ENCODE data around the gene TIMM13.

TIMM13 gene

DNA sequence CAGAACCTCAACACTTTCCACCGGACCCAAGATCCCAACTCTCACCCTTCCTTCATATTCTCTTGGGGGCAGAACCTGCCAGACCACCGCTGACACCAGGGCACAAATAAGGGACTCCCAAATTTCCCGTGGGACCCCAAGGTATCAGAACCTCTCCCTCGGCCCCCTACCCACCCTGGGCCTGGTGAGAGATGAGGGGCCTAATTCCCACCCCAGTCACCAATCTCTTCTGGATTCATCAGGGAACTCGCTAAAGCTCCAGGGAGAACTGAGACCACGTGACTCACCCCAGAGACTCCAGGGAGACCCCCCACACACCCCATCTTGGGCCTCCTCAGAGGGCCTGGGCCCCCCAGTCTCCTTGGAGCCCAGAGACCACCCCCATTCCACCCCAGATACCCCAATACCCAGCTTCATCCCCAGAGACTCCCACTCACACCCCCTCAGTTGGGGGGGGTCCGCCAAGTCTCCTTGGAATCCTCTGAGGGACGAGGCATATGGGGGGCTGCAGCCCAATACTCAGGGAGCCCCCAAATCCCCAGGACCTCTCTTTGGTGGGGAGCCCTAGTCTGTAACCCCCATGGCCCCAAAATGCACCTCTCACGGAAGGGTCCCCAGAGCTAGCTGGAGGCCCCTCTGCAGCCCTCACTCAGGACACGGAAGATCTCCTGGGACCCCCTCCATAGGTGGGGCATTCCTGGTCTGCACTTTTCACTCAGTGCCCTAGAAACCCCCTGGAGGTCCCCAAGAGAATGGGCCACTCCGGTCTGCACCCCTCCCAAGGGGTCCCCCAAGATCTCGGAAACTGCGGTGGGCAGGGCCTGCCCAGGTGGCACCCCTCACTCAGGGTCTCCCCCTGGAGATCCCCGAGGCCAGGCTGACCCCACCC, 27.8 kb upstream of the TIMM13 start:
- DNase-seq, result no peak

DNA sequence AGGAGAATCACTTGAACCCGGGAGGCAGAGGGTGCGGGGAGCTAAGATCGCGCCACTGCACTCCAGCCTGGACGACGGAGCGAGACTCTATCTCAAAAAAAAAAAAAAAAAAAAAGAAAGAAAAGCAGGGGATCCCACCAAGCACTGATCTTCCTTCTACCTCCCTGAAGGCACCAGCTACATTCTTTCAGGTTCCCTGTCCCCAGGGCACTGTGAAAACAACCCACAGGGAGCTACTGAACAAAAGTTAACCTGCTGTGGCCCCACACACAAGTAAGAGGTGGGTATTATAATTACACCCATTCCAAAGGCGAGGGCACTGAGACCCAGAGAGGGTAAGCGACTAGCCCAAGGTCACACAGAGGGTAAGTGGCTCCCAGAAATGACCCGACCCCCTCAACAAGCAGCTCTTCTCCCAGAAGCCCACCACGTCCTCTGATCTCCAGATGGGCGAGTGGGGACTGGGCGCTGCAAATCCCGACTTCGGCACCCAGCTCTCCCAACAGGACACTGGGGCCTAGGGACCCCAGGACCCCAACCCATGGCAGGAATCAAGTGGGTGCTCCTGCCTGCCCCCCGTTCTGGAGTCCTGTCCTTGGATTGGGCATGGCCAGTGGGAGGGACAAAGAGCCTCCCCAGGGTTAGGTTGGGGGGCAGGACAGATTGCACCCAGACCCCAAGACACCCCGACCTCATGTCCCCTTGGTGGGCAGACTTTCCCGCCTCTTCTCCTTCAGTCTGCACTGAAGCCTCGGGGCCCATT, 27.0 kb upstream of the TIMM13 start:
- no peak for DNase-seq

DNA sequence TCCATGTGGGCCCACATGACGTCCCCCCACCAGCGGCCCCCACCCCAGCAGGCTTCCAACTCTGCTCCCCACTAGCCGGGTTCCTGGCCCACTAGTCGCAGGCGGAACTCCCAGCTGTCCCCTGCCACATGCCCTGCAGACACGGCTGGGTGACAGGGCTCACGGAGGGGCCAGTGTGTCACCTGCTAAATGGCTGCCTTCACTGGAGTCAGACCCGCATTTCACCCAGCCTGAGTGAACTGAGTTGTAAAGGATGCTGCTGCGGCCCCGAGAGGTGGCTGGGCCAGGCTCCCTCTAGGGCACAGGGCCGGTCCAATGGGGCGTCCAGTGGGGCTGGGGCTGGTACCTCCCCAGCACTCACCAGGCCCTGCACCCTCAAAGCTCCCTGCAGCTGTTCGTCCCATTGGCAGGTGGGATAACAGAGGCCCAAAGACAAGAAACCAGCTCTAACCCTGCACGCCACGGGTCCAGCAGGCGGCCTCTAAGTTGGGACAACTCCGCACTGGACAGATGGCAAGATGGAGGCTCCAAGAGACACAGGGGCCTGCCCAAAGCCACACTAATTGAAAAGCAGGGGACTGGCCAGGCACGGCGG, 26.1 kb upstream of the TIMM13 start:
- no peak for DNase-seq

DNA sequence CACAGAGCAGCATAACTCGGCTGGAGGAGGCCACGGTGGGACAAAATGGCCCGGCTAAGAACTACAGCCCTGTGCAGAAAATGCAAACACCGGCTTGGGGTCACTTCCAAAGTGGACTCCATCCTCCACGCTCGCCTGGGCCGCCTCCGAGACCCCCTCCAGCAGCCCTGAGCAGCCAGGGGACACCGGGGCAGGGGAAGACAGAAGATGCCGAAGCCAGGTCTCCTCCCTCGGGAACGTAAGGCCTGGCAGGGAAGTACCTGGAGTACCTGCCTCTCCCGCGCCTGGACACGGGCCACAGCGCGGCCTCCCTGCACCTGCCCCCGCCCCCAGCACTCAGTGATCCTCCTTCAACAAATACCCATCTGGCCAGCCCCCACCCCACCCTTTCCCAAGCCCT, 24.4 kb upstream of the TIMM13 start:
- DNase-seq, result no peak

DNA sequence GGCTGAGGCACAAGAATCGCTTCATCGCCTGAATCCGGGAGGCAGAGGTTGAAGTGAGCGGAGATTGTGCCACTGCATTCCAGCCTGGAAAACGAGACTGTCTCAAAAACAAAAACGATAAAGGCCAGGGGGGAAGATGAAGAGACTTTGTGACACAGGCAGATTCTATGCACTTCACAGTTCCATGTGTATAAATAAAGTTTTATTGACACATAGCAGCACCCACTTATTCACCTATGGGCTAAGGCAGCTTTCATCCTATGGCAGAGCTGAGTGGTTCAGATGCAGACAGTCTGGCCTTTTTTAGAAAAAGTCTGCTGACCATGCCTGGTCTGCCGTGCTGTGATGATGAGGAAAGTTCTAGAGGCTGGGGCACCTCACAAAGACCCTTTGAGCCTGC, 23.8 kb upstream of the TIMM13 start:
- no peak for DNase-seq

DNA sequence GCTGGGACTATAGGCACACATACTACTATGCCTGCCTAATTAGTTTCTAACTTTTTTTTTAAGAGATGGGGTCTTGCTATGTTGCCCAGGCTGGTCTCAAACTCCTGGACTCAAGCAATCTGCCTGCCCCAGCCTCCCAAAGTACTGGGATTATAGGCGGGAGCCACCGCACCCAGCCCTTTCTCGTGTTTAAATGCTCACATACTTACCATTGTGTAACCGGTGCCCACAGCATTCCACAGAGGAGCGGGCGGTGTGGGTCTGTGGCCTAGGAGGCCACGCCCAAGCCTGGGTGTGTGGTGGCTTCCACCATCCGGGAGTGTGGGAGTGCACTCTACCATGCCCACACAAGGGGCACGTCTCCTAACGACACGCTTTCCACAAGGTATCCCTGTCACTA, 21.6 kb upstream of the TIMM13 start:
- DNase-seq, result no peak

DNA sequence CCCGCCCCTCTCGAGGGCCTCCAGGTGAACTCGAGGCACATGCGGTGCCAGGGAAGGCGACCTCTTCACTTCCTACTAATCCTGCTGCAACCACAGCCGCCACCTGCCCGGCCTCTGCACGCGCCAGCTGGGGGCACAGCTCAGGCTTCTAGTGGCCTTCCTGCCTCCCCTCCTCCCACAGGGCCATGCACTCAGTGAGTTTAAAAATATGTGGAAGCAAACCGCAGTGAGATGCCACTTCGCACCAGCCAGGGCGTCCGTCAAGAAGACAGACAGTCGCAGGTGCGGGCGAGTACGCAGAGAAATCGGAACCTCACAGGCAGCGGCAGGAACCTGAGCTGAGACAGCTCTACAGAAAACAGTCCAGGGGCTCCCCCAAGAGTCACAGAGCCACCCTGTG, 19.0 kb upstream of the TIMM13 start:
- DNase-seq, result no peak

DNA sequence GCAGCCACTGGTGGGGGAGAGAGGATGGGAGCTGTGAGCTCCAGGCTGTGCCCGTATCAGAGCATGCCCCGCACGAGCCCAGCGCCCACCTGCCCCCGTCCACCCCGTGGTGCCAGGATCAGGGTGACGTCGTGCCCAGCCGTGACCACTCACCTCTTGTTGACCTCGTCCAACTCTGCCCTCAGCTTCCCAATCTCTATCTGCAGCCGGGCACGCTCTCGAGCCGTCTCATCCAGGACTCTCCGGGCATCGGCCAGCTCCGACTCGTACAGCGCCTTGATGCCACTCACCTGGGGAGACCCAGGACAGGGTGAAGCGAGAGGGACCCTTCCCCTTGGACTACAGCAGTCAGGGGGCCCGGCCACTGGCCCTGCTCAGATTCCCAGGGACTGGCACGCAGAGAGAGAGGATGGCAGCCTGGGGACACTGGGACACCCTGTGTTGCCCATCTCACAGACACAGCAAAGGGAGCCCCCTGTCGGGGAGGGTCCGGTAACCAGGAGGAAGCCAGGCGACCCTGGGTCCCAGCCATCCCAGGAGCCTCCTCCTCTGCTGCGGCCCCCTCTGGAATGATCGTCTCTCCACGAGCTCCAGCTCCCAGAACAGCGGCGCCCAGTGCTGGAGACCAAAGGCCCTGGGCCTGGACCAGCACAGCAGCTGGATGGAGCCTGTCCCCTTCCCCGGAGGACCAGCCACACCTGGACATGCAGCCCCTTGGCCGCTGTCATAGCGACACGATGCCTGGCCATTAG, 17.0 kb upstream of the TIMM13 start:
- DNase-seq, result no peak

DNA sequence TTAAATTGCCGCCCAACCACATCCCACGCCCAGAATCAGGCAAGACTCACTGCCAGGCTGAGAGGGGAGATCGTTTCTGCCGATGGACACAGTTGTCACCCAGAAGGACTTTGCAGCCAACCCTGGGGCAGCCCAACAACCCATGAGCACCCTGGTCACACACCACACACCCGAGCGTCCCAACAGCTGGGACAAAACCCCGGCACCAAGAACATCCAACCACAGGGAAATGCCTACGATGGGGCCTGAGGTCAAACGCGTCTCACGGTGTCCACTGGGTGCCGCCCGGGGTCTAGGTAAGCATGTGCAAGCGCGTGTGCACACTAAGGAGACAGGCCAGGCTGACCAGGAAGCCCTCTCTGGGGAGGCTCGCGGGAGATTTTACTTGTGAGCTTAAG, 16.4 kb upstream of the TIMM13 start:
- DNase-seq, result no peak

DNA sequence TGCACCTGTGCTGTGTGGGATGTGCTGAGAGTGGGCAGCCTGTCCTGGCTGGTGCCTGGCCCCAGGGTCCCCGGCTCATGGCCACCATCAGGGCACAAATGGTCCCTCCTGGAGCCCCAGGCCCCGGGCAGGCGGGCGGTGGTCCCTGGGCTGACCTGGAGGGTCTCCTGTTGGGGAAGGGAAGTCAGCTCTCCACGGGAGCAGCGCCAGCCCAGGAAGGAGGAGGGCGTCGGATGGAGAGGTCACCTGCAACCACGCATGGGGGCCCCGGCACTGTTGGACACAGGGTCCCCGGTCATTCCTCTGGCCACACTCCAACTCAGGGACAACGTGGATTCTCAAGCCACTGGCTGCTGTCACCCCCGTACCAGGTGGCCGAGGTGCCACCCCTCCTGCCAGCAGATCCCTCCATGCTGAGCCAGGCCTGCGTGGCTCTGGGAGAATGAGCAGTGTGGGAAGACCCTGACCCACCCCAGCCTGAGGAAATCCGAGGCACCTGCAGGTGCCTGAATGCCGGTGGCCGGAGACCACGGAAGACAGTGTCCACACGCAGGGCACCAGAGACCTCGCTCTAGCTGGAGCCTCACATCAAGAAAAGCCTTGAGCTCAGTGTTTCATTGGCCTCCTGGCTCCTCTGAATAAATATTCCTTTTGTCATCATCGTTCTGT, 15.9 kb upstream of the TIMM13 start:
- DNase-seq, result no peak

DNA sequence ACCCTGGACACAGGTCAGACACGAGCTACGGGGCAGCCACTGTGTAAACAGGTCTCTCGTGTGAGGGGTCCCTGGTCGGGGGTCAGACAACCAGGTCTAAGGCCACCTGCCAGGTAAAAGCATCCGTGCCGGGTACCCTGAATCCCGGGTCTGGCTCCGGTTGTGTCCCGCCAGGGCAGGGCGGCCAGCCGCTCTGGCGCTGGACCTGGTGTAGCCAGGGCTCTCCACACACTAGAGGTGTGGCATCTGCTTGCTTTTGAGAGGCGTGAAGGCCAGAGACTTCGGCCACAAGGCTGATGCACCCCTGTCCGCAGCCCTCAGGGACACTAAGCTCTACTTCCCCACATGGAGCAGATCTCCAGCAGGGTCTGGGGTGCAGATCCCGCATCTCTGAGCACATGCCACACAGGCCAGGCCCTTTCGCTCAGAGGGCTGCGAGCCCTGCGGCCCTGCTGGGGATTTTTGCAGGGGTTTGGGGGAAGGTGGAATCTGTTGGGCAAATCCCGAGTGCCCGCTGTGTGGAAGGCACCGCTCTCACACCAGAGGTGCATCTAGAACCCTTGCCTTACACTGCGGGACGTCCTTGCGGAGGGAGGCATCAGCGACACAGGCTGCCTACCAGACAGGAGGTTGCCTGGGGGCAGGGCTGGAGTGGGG, 13.8 kb upstream of the TIMM13 start:
- no peak for DNase-seq

DNA sequence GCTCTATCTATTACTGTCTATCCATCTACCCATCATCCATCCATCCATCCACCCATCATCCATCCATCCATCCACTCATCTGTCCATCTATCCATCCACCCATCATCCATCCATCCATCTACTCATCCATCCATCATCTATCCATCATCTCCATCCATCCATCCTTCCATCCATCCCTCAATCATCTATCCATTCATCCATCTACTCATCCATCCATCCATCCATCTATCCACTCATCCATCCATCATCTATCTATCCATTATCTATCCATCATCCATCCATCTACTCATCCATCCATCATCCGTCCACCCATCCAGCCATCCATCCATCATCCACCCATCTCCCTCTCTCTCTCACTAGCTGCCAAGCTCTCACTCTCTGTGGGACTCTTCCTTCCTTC, 13.1 kb upstream of the TIMM13 start:
- no peak for DNase-seq

DNA sequence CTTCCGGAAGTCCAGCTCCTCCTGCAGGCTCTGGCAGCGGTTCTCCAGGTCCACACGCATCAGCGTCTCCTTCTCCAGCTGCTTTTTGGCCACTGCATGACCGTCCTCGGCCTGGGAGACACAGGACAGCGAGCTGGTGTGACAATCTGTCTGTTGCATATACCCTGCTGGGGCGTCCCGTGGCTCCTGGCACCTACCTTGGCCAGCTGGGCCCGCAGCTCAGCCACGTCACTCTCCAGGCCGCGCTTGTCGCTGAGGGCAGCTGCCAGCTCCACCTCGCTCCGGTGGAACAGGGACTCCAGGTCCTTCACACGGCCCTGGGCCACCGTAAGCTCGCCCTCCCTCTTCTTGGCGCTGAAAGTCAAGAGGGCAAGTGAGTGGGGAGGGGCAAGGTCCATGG, 10.8 kb upstream of the TIMM13 start:
- DNase-seq, result no peak

DNA sequence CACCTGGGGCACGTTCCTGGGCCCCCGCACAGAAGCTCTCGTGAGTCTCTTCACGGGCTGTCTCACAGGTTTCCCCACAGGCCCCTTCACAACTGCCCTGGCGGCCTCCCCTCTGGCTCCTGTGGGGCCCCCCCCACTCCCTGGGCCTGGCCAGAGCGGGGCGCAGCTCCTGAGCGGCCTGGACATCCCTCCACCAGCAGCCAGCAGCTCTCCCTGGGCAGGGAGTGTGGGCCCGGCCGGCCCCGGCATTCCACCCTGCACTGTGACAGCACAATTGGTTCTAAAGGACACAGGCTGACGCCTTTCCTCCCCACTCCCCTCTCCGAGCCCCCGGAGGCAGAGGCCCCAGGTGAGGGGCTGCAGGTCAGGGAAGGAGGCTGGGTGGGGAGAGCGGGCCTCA, 9.5 kb upstream of the TIMM13 start:
- no peak for DNase-seq

DNA sequence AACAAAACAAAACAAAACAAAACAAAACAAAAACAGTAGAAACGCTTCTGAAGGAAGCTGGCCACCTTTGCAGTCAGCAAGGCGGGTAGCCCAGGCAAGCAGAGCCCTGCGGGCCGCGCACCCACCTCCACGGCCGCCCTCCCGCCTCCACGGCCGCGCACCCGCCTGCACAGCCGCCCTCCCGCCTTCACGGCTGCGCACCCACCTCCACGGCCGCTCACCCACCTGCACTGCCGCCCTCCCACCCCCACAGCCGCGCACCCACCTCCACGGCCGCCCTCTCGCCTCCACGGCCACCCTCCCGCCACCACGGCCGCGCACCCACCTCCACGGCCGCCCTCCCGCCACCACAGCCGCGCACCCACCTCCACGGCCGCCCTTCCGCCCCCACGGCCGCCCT, 9.0 kb upstream of the TIMM13 start:
- DNase-seq, result no peak

DNA sequence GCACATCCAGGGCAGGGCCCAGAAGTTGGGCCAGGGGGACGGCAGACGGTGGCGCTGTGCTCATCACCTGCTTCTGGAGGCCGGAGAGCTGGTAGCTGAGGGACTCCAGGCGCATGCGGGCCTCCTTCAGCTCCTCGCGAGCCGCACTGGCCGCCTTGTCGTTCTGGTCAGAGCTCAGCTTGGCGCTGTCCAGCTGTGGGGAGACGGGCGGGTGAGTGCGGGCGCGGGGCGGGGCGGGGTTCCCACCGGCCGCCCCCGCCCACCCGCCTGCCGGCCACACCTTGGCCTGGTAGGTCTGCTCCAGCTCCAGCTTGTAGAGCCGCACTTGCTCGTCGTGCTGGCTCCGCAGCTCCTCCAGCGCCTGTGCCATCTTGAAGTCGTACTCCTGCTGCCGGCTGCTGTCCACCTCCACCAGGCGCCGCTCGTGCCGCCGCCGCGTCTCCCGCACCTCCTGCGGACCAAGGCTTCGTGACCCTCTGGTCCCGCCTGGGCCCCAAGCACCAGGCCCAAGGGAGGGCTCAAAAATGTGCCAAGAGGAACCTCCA, 7.4 kb upstream of the TIMM13 start:
- DNase-seq, result no peak

DNA sequence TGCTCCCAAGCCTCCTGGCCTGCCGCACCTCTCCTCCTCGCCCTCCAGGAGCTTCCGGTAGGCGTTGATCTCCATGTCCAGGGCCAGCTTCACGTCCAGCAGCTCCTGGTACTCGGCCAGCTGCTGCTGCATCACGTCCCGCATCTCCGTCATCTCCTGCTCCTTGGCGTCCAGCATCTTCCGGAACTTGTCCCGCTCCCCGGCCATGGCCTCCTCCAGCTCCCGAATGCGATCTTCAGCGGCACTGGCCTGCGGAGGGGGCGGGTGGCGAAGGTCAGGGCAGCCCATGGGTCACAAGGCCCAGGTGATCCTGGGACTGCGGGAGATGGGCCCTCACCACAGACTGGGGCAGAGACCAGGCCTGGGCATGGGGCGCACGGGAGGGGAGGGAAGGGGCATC, 6.9 kb upstream of the TIMM13 start:
- DNase-seq, result no peak

DNA sequence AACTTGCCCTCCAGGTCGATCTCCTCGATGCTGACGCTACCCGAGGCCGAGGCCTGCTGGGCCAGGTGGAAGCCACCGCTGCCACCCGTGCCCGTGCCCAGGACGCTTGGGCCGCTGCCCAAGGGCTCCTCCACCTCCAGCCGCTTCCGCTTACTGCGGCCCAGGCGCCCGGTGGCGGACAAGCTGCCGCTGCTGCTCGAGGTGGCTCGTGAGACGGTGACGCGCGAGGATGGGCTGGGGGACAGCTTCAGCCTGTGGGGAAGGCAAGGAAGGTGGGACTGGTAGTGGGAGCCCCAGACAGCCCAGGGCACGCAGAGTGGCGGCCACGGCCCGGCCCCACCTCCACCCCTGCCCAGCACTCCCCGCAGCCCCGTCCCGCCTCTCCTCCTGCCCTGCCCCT, 6.5 kb upstream of the TIMM13 start:
- no peak for DNase-seq

DNA sequence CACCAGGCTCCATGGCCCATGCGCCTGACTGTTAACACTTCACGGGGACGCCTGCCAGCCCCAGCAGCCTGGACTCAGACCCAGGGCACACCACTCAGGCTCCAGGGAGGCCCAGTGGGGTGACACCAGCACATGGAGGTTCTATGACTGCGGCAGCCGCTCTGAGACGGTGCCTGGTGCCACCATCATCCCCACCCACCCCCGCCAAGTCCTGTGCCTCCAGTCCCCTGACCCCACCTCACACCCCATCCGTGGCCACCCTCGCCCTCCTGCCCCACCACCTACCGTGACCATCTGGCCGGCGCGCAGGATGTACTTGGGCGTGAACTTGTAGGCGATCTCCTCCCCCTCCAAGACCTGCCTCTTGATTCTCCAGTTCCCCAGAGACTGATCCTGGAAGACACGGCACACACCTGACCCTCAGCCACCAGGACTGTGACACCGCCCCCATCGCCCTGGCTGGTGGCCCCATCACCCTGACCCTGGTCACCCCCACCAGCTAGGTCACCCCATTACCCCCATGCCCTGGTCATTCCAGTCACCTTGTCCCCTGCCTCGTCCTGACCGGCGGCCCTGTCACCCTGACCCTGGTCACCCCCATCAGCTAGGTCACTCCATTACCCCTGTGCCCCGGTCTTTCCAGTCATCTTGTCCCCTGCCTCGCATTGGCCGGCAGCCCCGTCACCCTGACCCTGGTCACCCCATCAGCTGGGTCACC, 4.9 kb upstream of the TIMM13 start:
- DNase-seq, result no peak

DNA sequence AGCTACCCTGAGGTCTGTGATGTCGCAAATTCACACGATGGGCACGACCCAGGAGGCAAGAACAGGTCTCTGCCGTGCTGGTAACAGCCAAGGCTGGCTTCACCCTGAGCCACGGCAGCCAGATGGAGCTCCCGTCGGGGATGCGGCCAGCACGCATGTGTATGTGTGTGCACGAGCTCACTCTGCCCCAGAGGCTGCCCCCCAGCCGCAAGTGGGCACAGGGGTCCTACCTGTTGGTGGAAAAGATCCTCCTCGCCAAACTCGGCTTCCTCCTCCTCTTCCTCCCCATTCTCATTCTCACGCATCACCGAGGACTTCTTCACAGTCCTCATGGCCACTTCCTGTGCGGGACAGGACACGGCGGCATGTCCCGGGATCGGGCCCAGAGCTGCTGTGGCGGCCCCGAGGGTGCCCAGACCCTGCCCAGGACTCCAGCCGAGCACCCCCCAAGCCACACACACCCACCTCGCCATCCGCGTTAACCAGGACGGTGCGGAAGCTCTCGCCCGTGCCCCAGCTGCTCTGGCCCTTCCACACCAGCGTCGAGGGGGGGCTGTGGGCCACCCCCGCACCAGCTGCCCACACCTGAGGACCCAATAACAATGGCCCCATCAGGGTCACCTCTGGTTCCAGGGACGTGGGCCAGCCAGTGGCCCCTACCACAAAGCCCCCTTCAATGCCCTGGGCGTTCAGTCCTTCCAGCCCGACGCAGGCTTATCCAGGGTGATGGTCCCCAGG, 4.1 kb upstream of the TIMM13 start:
- no peak for DNase-seq

Data from activated T-cell treated with anti-CD3 and anti-CD28 coated beads for 4 hours (primary cell).